ENCODE results near the gene NNAT. TPM values are rescaled to one million over a fixed set of nuclear protein-coding genes. Genes with fewer than 3 reads are reported as not detected.

NNAT gene
- total and polyA plus RNA-seq, 7 donors = 7.8 to 125 (median 85.8) TPM; not detected in 1

GRCh38 chr20:37529968-37530600, 9.0 kb downstream of the NNAT start:
- H3K36me3 ChIP-seq = no peaks in the 10 kb centered on the region
- intact Hi-C loops (cut with DNase I) = loop anchor here (2.0 to 5.0 kb wide), 4 partner anchors 123 to 328 kb away; no protein-coding TSS in a partner anchor
- 91% methylated on average over 10 of the region's 10 CpGs for WGBS, 2 donors
- no peak for DNase-seq
- no peaks in the 10 kb centered on the region for H3K9me3 ChIP-seq
- H3K27me3 ChIP-seq = no peaks in the 10 kb centered on the region
- no peak overlapping the region for H3K27ac ChIP-seq
- no peak for TF ChIP-seq POLR2AphosphoS5 (IDR thresholded peaks at IDR 0.05)
- no peak for TF ChIP-seq EP300 (IDR thresholded peaks at IDR 0.05)
- no peak for TF ChIP-seq POLR2A (IDR thresholded peaks at IDR 0.05)
- TF ChIP-seq CTCF (IDR thresholded peaks at IDR 0.05) = no peak
- H3K4me1 ChIP-seq = peaks cover 0 to 31% (median 26%) of the 10 kb centered on the region in 4 donors
- no peak overlapping the region for H3K4me3 ChIP-seq

GRCh38 chr20:37530696-37531095, 9.6 kb downstream of the NNAT start:
- TF ChIP-seq POLR2A (IDR thresholded peaks at IDR 0.05) (no peak), EP300 (IDR thresholded peaks at IDR 0.05) (no peak), CTCF (IDR thresholded peaks at IDR 0.05) (no peak), POLR2AphosphoS5 (IDR thresholded peaks at IDR 0.05) (no peak)
- Histone ChIP-seq H3K27ac (no peak overlapping the region), H3K9me3 (no peaks in the 10 kb centered on the region), H3K36me3 (no peaks in the 10 kb centered on the region), H3K27me3 (no peaks in the 10 kb centered on the region), H3K4me3 (no peak overlapping the region), H3K4me1 (peaks cover 0 to 25% (median 20%) of the 10 kb centered on the region in 4 donors)
- 71 to 80% methylated on average over 2 of the region's 2 CpGs for WGBS, 2 donors
- intact Hi-C loops (cut with DNase I) = loop anchor here (5.0 kb wide), 1 partner anchor 328 kb away; no protein-coding TSS in a partner anchor
- no peak for DNase-seq

GRCh38 chr20:37531856-37532255, 10.8 kb downstream of the NNAT start:
- intact Hi-C loops (cut with DNase I) = loop anchor here (5.0 kb wide), 1 partner anchor 330 kb away; no protein-coding TSS in a partner anchor
- no peaks in the 10 kb centered on the region for H3K27me3 ChIP-seq
- H3K9me3 ChIP-seq = no peaks in the 10 kb centered on the region
- WGBS, 2 donors = 90 to 93% methylated on average over 3 of the region's 3 CpGs
- peaks cover 0 to 16% (median 13%) of the 10 kb centered on the region in 4 donors for H3K4me1 ChIP-seq
- no peak overlapping the region for H3K4me3 ChIP-seq
- H3K36me3 ChIP-seq = no peaks in the 10 kb centered on the region
- no peak for TF ChIP-seq POLR2AphosphoS5 (IDR thresholded peaks at IDR 0.05)
- TF ChIP-seq CTCF (IDR thresholded peaks at IDR 0.05) = no peak
- TF ChIP-seq POLR2A (IDR thresholded peaks at IDR 0.05) = no peak
- no peak for TF ChIP-seq EP300 (IDR thresholded peaks at IDR 0.05)
- no peak overlapping the region for H3K27ac ChIP-seq
- no peak for DNase-seq

- no peak for DNase-seq
- H3K36me3 ChIP-seq = no peaks in the 10 kb centered on the region
- no peak for TF ChIP-seq CTCF (IDR thresholded peaks at IDR 0.05)
- TF ChIP-seq POLR2AphosphoS5 (IDR thresholded peaks at IDR 0.05) = no peak
- no peak for TF ChIP-seq POLR2A (IDR thresholded peaks at IDR 0.05)
- TF ChIP-seq EP300 (IDR thresholded peaks at IDR 0.05) = no peak
- peaks cover 0 to 16% (median 12%) of the 10 kb centered on the region in 4 donors for H3K4me1 ChIP-seq
- WGBS, 2 donors = 72 to 81% methylated on average over 2 of the region's 2 CpGs
- intact Hi-C loops (cut with DNase I) = loop anchor here (5.0 kb wide), 1 partner anchor 331 kb away; no protein-coding TSS in a partner anchor
- no peaks in the 10 kb centered on the region for H3K9me3 ChIP-seq
- H3K27me3 ChIP-seq = no peaks in the 10 kb centered on the region
- H3K27ac ChIP-seq = no peak overlapping the region
- H3K4me3 ChIP-seq = no peak overlapping the region
These were observed 12.2 kb downstream of the NNAT start for GRCh38 chr20:37533154-37533715.

Data from sigmoid colon (tissue), 7 donors.